GM06990 (cell line): Measurements from ENCODE around the gene TOMM40L.
A peak's percentile ranks its signal among the peaks of the same experiment; 100 is the strongest.

ENCODE experiments used
- DNase-seq: peaks from one replicate; pipeline ENCODE4 v3.0.0-alpha.2; 2011; ENCODE audit not compliant: insufficient read length; ENCODE audit errors: extremely low read depth
- H3K27me3 ChIP-seq: replicated peaks from 2 replicates; pipeline ENCODE4 v1.6.0; 2011; ENCODE audit warnings: low read length; ENCODE audit not compliant: control insufficient read depth, insufficient read depth
- H3K36me3 ChIP-seq: 2 replicates; pipeline ENCODE4 v1.5.1; 2011; ENCODE audit warnings: low read length; ENCODE audit not compliant: control insufficient read depth, insufficient read depth
- H3K4me3 ChIP-seq: replicated peaks from 2 replicates; pipeline ENCODE4 v1.5.1; 2011; ENCODE audit warnings: low read depth, mild to moderate bottlenecking, control low read depth, low read length
- TF ChIP-seq, protein P1 (sequence below): IDR thresholded peaks from 2 replicates; pipeline ENCODE4 v1.5.1; 2011; ENCODE audit warnings: low read length, control low read depth, mild to moderate bottlenecking, inconsistent platforms; ENCODE audit not compliant: insufficient read depth, poor library complexity, severe bottlenecking

Gene TOMM40L

DNA sequence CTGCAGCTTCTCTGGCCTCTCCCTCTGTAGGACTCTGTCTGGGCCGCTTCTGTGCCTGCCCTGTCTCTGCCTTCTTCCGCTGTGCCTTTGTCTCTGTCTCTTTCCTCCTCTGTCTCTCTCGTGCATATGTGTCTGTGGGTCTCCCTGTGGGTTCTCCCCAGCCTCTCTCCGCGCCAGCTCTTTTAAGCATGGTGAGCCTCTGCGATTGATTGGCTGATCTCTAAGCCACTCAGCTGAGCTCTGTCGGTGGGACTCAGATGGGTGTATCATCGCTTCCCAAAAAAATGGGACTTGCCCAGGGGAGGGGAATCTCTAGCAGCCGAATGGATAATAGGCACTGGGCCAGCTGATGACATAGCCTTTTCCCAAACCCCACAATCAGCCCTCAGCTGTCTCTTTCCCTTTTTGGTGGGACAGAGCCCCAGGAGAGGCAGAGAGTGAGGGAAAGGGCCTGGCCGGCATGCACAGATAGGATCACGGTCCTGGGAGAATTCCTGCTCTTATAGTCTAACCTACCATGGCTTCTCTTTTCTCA, 26.9 kb upstream of the TOMM40L start, which contains the start of gene ADAMTS4:
Gene ADAMTS4 (minus strand): TSS at position 158 of the 535 bp plus-strand sequence. CDS start 427 bp downstream, outside the sequence.
- DNase-seq = no peak
- Histone ChIP-seq H3K4me3 (no peak within 1 kb of the TSS), H3K36me3 (no peaks in the 10 kb centered on the region), H3K27me3 (no peaks in the 10 kb centered on the region)
- TF ChIP-seq, protein P1, sequence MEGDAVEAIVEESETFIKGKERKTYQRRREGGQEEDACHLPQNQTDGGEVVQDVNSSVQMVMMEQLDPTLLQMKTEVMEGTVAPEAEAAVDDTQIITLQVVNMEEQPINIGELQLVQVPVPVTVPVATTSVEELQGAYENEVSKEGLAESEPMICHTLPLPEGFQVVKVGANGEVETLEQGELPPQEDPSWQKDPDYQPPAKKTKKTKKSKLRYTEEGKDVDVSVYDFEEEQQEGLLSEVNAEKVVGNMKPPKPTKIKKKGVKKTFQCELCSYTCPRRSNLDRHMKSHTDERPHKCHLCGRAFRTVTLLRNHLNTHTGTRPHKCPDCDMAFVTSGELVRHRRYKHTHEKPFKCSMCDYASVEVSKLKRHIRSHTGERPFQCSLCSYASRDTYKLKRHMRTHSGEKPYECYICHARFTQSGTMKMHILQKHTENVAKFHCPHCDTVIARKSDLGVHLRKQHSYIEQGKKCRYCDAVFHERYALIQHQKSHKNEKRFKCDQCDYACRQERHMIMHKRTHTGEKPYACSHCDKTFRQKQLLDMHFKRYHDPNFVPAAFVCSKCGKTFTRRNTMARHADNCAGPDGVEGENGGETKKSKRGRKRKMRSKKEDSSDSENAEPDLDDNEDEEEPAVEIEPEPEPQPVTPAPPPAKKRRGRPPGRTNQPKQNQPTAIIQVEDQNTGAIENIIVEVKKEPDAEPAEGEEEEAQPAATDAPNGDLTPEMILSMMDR = no peak

DNA sequence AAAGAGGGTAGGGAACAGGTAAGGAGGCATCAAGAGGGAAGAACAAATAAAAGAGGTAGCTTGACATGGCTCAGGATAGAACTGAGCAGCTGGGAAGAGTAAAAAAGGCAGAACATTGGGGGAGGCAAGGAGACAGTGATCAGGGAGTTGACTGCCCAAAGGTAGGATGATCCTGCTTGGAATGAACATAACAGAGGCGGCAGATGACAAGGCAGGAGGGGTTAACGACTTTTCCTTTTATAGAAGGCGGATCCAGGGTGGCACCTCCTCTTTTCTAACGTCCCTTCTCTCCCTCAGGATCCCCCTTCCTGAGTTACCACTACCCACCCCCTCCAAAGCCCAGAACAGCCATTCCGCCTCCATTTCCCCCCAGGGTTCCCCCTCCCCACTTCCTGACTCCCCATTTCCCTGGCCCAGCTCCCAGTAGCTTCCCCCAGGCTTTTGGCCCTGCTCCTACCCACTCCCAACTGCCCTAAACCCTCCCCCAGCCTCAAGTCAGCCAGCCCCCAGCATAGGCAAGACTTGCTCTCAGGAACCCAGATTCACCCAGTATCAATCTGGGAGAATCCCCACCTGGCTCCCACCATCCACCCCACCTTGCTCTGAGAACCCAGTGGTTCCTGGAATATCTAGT, 26.2 kb upstream of the TOMM40L start:
- H3K27me3 ChIP-seq = no peaks in the 10 kb centered on the region
- H3K4me3 ChIP-seq = no peak overlapping the region
- TF ChIP-seq, protein P1 = no peak
- no peak for DNase-seq
- no peaks in the 10 kb centered on the region for H3K36me3 ChIP-seq

DNA sequence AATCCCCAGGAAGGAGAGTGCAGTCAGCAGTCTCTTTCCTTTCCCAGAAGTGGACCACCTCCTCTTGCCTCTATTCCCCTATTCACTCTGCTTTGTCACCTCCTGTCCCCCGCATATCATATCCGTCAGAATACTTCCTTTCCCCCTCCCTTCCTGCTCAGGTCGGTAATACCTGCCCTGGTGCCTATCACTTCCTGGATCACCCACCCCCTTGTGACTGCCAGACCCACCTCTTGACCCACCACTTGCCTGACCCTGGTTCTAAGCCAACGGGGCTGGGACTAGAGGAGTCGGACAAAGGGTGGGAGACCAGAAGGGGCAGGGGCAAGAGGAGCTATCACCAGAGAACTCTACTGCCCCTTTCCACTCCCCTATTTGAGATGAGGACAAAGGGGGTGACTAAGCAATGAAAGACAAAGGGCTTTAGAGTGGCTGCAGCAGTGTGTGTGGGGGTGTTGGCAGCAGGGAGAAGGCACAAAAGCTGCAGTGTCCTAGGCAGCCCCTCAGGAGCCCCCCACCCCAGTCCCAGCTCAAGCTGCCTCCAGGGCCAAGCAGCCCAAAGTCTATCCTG, 25.4 kb upstream of the TOMM40L start:
- no peak for DNase-seq
- TF ChIP-seq, protein P1 = no peak
- Histone ChIP-seq H3K27me3 (no peaks in the 10 kb centered on the region), H3K4me3 (no peak overlapping the region), H3K36me3 (no peaks in the 10 kb centered on the region)

DNA sequence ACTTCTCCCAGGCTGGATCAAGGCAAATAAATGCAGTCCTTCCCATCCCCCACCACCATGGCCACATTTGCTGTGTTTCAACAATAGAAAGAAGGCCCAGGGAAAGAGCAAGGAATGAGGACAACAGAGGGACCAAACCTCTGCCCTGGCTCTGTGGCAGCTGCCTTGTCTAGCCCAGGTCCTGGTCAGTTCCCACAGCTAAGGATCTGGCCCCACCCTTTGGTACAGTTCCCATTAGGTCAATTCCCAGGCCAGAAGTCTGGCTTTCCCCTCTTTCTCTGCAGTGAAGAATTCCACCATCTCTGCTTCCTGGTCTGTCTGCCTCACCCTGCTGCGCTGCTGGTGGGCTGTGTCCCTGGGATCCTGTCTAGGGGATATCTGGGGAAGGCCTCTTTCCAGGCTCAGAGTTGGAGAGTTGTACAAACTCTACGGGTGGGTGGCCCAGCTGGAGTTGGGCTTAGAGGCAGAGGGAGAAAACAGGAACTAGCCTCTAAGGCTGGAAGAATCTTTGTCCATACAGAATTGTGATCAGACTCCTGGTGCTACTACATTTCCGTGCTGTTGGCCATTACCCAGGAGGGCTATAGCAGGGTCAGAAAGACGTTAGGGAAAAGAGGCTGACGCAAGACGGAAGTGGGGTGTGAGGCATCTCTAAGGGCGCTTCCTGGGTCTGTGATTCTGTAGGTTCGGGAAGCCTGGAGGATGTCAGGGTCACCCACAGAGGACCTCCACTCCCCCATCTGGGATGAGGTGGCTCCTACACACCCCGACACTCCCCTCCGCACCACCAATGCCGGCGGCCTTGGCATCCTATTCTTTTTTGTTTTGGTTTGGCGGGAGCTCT, 24.6 kb upstream of the TOMM40L start:
- Histone ChIP-seq H3K27me3 (no peaks in the 10 kb centered on the region), H3K36me3 (no peaks in the 10 kb centered on the region; the same call in 1 of the 2 replicates), H3K4me3 (no peak overlapping the region; the same call in 1 of the 2 replicates)
- TF ChIP-seq, protein P1 = no peak
- DNase-seq = no peak

DNA sequence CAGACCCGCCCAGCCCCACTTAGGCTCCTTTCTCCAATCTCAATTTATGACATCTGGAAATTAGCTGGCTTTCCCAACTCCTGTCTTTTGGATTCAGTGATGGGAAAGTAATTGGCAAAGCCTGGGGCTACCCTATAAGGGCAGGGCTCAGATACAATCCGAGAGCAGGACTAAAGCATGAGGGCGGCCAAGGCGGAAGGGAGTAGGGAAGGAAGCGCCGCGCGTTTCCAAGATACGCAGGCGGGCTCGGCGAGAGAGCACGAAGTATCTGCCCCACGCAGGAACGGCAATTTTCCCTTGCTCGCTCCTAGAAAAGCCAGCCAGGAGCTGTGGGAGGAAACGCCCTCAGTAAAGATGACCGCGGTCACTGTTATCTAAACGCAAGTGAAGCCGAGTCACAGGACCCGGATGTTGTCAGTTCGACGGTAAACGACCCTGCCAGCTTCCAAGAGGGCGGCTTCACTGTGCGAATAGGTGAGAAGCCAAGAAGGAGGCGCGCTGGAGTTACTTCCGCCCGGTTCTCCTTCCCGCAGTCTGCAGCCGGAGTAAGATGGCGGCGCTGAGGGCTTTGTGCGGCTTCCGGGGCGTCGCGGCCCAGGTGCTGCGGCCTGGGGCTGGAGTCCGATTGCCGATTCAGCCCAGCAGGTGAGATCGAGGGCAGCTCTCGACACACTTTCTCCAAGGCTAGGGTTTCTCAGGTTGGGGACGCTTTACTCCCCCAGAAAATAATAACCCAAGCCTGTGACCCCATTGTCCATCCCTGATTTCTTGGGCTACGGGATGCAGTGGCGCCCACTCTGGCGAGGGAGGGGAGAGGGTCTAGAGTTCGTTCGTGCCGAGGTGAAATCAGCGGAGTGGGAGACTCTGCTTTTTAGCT, 23.8 kb upstream of the TOMM40L start, which contains the start of gene NDUFS2:
Gene NDUFS2 (plus strand): TSS at position 532 of the 877 bp plus-strand sequence. CDS start 19 bp downstream, at position 551.
- peak within 1 kb of the TSS; percentile 95 for H3K4me3 ChIP-seq
- H3K27me3 ChIP-seq = no peaks in the 10 kb centered on the region
- DNase-seq = peak; percentile 90
- TF ChIP-seq, protein P1 = peak; percentile 45
- peaks cover under 1% of the 10 kb centered on the region for H3K36me3 ChIP-seq
